Measurements from ENCODE around the gene PRKCE. TPM values are rescaled to one million over a fixed set of nuclear protein-coding genes. Genes with fewer than 3 reads are reported as not detected.

PRKCE gene
- total RNA-seq, 1 experiment from 2014 or later = 21.7 TPM

DNA sequence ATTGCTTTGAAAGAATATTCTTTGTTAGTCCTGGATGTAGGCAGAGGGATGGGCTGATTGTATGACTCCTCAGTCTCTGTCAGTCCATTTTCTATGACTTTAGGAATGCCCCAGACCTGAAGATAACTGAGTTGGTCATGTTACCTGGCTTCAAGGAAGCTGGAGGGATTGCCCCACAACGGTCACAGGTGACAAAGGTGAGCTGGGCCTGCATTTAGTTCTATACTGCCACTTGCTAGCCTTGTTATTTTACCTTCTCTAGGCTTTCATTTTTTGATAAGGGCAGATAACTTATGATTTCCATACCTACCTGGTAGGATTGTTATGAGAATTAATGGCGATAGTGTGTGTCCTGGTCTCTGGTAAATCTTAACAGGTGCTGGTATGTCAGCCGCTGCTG, 260.1 kb downstream of the PRKCE start:
- Histone ChIP-seq H3K4me3 (no peak overlapping the region), H3F3A (ENCODE audit: insufficient read depth, low read depth) (peaks cover 14% of the 10 kb centered on the region), H2AFZ (no peak overlapping the region), H3K4me2 (no peak overlapping the region), H3K9me2 (ENCODE audit: insufficient read depth) (no peaks in the 10 kb centered on the region), H3K79me2 (ENCODE audit: low read depth) (no peaks in the 10 kb centered on the region; the same call in 1 of the 2 replicates), H3K27ac (no peak overlapping the region), H3K9me3 (ENCODE audit: insufficient read depth, low read depth) (no peaks in the 10 kb centered on the region), H3K27me3 (ENCODE audit: insufficient read depth, low read depth) (no peaks in the 10 kb centered on the region), H3K4me1 (replicated peaks; ENCODE audit: insufficient read depth) (peaks cover 19% of the 10 kb centered on the region), H3K36me3 (ENCODE audit: low read depth) (no peaks in the 10 kb centered on the region), H4K20me1 (ENCODE audit: insufficient read depth) (peaks cover 4% of the 10 kb centered on the region; the same call in 1 of the 2 replicates)
- ChIA-PET POLR2A (ENCODE audit: unreplicated experiment) (no interaction called here), CTCF (interaction anchor here (0.6 kb wide), 1 partner anchor 307 kb away, joined by 3 read pairs; no protein-coding TSS in a partner anchor)
- no TSS peak for BruUV-seq (replicated peaks)
- no peak for TF ChIP-seq EZH2 (IDR thresholded peaks at IDR 0.05; ENCODE audit: low read depth)
- TF ChIP-seq, protein P1, sequence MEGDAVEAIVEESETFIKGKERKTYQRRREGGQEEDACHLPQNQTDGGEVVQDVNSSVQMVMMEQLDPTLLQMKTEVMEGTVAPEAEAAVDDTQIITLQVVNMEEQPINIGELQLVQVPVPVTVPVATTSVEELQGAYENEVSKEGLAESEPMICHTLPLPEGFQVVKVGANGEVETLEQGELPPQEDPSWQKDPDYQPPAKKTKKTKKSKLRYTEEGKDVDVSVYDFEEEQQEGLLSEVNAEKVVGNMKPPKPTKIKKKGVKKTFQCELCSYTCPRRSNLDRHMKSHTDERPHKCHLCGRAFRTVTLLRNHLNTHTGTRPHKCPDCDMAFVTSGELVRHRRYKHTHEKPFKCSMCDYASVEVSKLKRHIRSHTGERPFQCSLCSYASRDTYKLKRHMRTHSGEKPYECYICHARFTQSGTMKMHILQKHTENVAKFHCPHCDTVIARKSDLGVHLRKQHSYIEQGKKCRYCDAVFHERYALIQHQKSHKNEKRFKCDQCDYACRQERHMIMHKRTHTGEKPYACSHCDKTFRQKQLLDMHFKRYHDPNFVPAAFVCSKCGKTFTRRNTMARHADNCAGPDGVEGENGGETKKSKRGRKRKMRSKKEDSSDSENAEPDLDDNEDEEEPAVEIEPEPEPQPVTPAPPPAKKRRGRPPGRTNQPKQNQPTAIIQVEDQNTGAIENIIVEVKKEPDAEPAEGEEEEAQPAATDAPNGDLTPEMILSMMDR (conservative IDR thresholded peaks at IDR 0.05) = no peak
- no peak for DNase-seq
- intact Hi-C loops (cut with micrococcal nuclease; ENCODE audit: unreplicated experiment) = no loop called here

DNA sequence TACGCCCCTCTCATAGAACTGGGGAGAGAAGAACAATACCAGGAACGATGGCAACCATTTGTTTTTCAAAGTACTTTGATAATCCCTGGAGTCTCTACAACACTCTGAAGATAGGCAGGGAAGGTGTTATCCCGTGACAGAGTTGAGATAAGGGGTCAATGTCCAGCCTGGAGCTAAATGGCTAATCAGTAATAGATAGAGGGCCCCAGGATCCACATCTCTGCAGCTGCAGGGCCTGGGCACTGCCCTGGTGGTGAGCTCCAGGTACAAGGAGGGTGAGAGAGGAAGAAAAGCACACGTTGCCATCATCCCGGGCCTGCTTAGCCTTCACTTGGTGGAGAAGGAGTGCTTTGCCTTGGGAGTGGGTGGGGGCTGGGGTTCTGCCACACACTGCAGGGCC, 260.6 kb downstream of the PRKCE start:
- Histone ChIP-seq H3K27ac (no peak overlapping the region), H3K9me3 (ENCODE audit: insufficient read depth, low read depth) (no peaks in the 10 kb centered on the region), H3K4me2 (no peak overlapping the region), H3K4me1 (replicated peaks; ENCODE audit: insufficient read depth) (peaks cover 19% of the 10 kb centered on the region), H4K20me1 (ENCODE audit: insufficient read depth) (peaks cover 4% of the 10 kb centered on the region; the same call in 1 of the 2 replicates), H3K9me2 (ENCODE audit: insufficient read depth) (no peaks in the 10 kb centered on the region), H3F3A (ENCODE audit: insufficient read depth, low read depth) (peaks cover 14% of the 10 kb centered on the region), H3K36me3 (ENCODE audit: low read depth) (no peaks in the 10 kb centered on the region), H3K4me3 (no peak overlapping the region), H3K27me3 (ENCODE audit: insufficient read depth, low read depth) (no peaks in the 10 kb centered on the region), H3K79me2 (ENCODE audit: low read depth) (no peaks in the 10 kb centered on the region; the same call in 1 of the 2 replicates), H2AFZ (no peak overlapping the region)
- CTCF ChIA-PET = interaction anchor here (0.6 to 0.7 kb wide), 2 partner anchors 131 to 307 kb away, joined by 3 read pairs; no protein-coding TSS in a partner anchor
- POLR2A ChIA-PET (ENCODE audit: unreplicated experiment) = no interaction called here
- no peak for DNase-seq
- intact Hi-C loops (cut with micrococcal nuclease; ENCODE audit: unreplicated experiment) = no loop called here
- BruUV-seq (replicated peaks) = no TSS peak
- no peak for TF ChIP-seq EZH2 (IDR thresholded peaks at IDR 0.05; ENCODE audit: low read depth)
- TF ChIP-seq, protein P1 (conservative IDR thresholded peaks at IDR 0.05) = no peak

DNA sequence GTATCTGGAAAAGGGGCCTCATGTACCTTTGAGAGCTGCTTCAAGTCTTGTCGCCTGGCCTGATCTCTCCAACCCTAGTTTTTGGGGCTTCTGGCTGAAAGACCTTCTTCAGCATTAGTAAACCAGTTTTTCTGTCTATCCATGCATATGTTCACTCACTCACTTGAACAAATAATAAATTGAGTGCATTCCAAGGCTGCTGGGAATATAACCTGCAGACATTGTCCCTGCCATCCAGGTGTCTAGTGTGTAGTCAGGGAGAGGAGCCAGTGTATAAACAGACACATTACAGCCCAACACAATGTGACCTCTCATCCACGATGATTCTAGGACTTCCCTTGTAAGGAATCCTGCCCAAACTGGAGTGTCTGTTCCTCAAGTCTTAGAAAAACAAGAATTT, 262.1 kb downstream of the PRKCE start:
- TF ChIP-seq EZH2 (IDR thresholded peaks at IDR 0.05; ENCODE audit: low read depth) = no peak
- TF ChIP-seq, protein P1 (conservative IDR thresholded peaks at IDR 0.05) = no peak
- Histone ChIP-seq H3F3A (ENCODE audit: insufficient read depth, low read depth) (peaks cover 14% of the 10 kb centered on the region), H3K4me1 (replicated peaks; ENCODE audit: insufficient read depth) (peaks cover 19% of the 10 kb centered on the region), H3K9me3 (ENCODE audit: insufficient read depth, low read depth) (no peaks in the 10 kb centered on the region), H3K27me3 (ENCODE audit: insufficient read depth, low read depth) (no peaks in the 10 kb centered on the region), H3K27ac (no peak overlapping the region), H3K36me3 (ENCODE audit: low read depth) (no peaks in the 10 kb centered on the region), H3K79me2 (ENCODE audit: low read depth) (no peaks in the 10 kb centered on the region; the same call in 1 of the 2 replicates), H3K4me3 (no peak overlapping the region), H3K4me2 (no peak overlapping the region), H3K9me2 (ENCODE audit: insufficient read depth) (no peaks in the 10 kb centered on the region), H4K20me1 (ENCODE audit: insufficient read depth) (peaks cover 4% of the 10 kb centered on the region; the same call in 1 of the 2 replicates), H2AFZ (no peak overlapping the region)
- ChIA-PET CTCF (no interaction called here), POLR2A (ENCODE audit: unreplicated experiment) (no interaction called here)
- no TSS peak for BruUV-seq (replicated peaks)
- intact Hi-C loops (cut with micrococcal nuclease; ENCODE audit: unreplicated experiment) = no loop called here
- no peak for DNase-seq
